Measurements from ENCODE around the gene BMP7.

Gene BMP7

GRCh38 chr20:57130160-57130772 lies 136.2 kb downstream of the BMP7 start:
- DNase-seq = no peak

GRCh38 chr20:57129303-57129702 lies 137.1 kb downstream of the BMP7 start:
- DNase-seq = no peak

GRCh38 chr20:57128044-57128757 lies 138.2 kb downstream of the BMP7 start:
- DNase-seq = peak in 10 of 56 donors; percentile 3 to 49 (median 20)

GRCh38 chr20:57126481-57127092 lies 139.9 kb downstream of the BMP7 start:
- DNase-seq = no peak

GRCh38 chr20:57124800-57125517 lies 141.5 kb downstream of the BMP7 start:
- DNase-seq = no peak

GRCh38 chr20:57124366-57124765 lies 142.1 kb downstream of the BMP7 start:
- DNase-seq = no peak

- no peak for DNase-seq
Measured at GRCh38 chr20:57123504-57123903, 142.9 kb downstream of the BMP7 start.

GRCh38 chr20:57122536-57123489 lies 143.6 kb downstream of the BMP7 start:
- no peak for DNase-seq

- no peak for DNase-seq
Measured at GRCh38 chr20:57118964-57119363, 147.5 kb downstream of the BMP7 start.

Measured in amygdala (tissue), 56 donors.